Measurements from ENCODE around the gene MLNR.
A peak's percentile ranks its signal among the peaks of the same experiment; 100 is the strongest.

The MLNR gene

GRCh38 chr13:49247643-49248621, 27.8 kb downstream of the MLNR start, which contains the start of gene CDADC1:
CDADC1 (plus strand) TSS chr13:49247925; CDS start chr13:49248038, 113 bp downstream.
- Histone ChIP-seq H3K36me3 (ENCODE audit: control insufficient read depth, low read length) (peaks cover 13% of the 10 kb centered on the region), H3K79me2 (ENCODE audit: control insufficient read depth, low read length) (peaks cover 21% of the 10 kb centered on the region), H3K9me3 (ENCODE audit: control insufficient read depth, insufficient read depth, low read length) (no peaks in the 10 kb centered on the region), H3K9me2 (replicated peaks; ENCODE audit: control insufficient read depth, low read length) (no peaks in the 10 kb centered on the region), H3K4me2 (ENCODE audit: low read length) (peak within 1 kb of the TSS; percentile 96), H3K4me1 (ENCODE audit: control insufficient read depth, low read length) (peaks cover 30% of the 10 kb centered on the region), H3K4me3 (ENCODE audit: low read length) (peak within 1 kb of the TSS; percentile 73), H3F3A (ENCODE audit: control insufficient read depth, insufficient read depth) (no peaks in the 10 kb centered on the region), H3K27ac (ENCODE audit: low read depth, low read length) (no peak within 1 kb of the TSS; the same call in 1 of the 2 replicates), H4K20me1 (ENCODE audit: control insufficient read depth, insufficient read depth, low read depth, low read length) (no peaks in the 10 kb centered on the region), H3K27me3 (ENCODE audit: control insufficient read depth, low read length) (no peaks in the 10 kb centered on the region)
- TF ChIP-seq CTCF (IDR thresholded peaks at IDR 0.05; ENCODE audit: low read depth, low read length, poor library complexity, severe bottlenecking), result no peak
- no peak for TF ChIP-seq EZH2phosphoT487 (IDR thresholded peaks at IDR 0.05; ENCODE audit: borderline replicate concordance, low read length)

GRCh38 chr13:49248622-49249002, 28.5 kb downstream of the MLNR start:
- H3F3A ChIP-seq (ENCODE audit: control insufficient read depth, insufficient read depth), result no peaks in the 10 kb centered on the region
- H3K9me3 ChIP-seq (ENCODE audit: control insufficient read depth, insufficient read depth, low read length), result no peaks in the 10 kb centered on the region
- H3K9me2 ChIP-seq (replicated peaks; ENCODE audit: control insufficient read depth, low read length), result no peaks in the 10 kb centered on the region
- H3K27me3 ChIP-seq (ENCODE audit: control insufficient read depth, low read length), result no peaks in the 10 kb centered on the region
- no peak for TF ChIP-seq EZH2phosphoT487 (IDR thresholded peaks at IDR 0.05; ENCODE audit: borderline replicate concordance, low read length)
- peak; percentile 33 for TF ChIP-seq CTCF (IDR thresholded peaks at IDR 0.05; ENCODE audit: low read depth, low read length, poor library complexity, severe bottlenecking)
- H3K4me1 ChIP-seq (ENCODE audit: control insufficient read depth, low read length), result peaks cover 30% of the 10 kb centered on the region
- peaks cover 21% of the 10 kb centered on the region for H3K79me2 ChIP-seq (ENCODE audit: control insufficient read depth, low read length)
- peak overlapping the region; percentile 73 for H3K4me3 ChIP-seq (ENCODE audit: low read length)
- H4K20me1 ChIP-seq (ENCODE audit: control insufficient read depth, insufficient read depth, low read depth, low read length), result no peaks in the 10 kb centered on the region
- no peak overlapping the region for H3K27ac ChIP-seq (ENCODE audit: low read depth, low read length)
- peak overlapping the region; percentile 96 for H3K4me2 ChIP-seq (ENCODE audit: low read length)
- H3K36me3 ChIP-seq (ENCODE audit: control insufficient read depth, low read length), result peaks cover 13% of the 10 kb centered on the region

GRCh38 chr13:49251326-49251725, 31.2 kb downstream of the MLNR start:
- H3K4me2 ChIP-seq (ENCODE audit: low read length), result 0 out of 2 replicates have a peak overlapping the region, but pooled peaks have one; percentile 3
- H3K27me3 ChIP-seq (ENCODE audit: control insufficient read depth, low read length), result no peaks in the 10 kb centered on the region
- H3K9me2 ChIP-seq (replicated peaks; ENCODE audit: control insufficient read depth, low read length), result no peaks in the 10 kb centered on the region
- H3F3A ChIP-seq (ENCODE audit: control insufficient read depth, insufficient read depth), result no peaks in the 10 kb centered on the region
- H3K4me1 ChIP-seq (ENCODE audit: control insufficient read depth, low read length), result peaks cover 30% of the 10 kb centered on the region
- H3K4me3 ChIP-seq (ENCODE audit: low read length), result no peak overlapping the region
- H3K9me3 ChIP-seq (ENCODE audit: control insufficient read depth, insufficient read depth, low read length), result no peaks in the 10 kb centered on the region
- H3K36me3 ChIP-seq (ENCODE audit: control insufficient read depth, low read length), result peaks cover 30% of the 10 kb centered on the region
- H3K79me2 ChIP-seq (ENCODE audit: control insufficient read depth, low read length), result peaks cover 21% of the 10 kb centered on the region
- TF ChIP-seq EZH2phosphoT487 (IDR thresholded peaks at IDR 0.05; ENCODE audit: borderline replicate concordance, low read length) (no peak), CTCF (IDR thresholded peaks at IDR 0.05; ENCODE audit: low read depth, low read length, poor library complexity, severe bottlenecking) (no peak)
- H3K27ac ChIP-seq (ENCODE audit: low read depth, low read length), result no peak overlapping the region
- H4K20me1 ChIP-seq (ENCODE audit: control insufficient read depth, insufficient read depth, low read depth, low read length), result no peaks in the 10 kb centered on the region

Data from DOHH2 (cell line).